Measurements from ENCODE around the gene C1QL1.

DNA sequence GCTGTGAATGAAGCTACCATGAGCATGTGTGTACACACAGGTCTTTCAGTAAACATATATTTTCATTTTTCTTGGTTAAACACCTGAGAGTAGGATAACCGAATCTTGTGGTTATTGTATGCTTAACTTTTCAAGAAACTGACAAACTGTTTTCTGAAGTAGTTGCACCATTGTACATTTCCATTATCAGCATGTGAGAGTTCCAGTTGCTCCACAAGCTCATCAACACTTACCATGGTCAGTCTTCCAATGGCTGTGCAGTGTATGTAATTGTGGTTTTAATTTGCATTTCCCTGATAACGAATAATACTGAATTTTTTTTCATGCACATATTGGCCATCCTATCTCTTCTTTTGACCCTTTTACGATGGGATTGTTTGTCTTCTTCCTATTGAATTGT, 31.3 kb upstream of the C1QL1 start:
- TF ChIP-seq, protein P1, sequence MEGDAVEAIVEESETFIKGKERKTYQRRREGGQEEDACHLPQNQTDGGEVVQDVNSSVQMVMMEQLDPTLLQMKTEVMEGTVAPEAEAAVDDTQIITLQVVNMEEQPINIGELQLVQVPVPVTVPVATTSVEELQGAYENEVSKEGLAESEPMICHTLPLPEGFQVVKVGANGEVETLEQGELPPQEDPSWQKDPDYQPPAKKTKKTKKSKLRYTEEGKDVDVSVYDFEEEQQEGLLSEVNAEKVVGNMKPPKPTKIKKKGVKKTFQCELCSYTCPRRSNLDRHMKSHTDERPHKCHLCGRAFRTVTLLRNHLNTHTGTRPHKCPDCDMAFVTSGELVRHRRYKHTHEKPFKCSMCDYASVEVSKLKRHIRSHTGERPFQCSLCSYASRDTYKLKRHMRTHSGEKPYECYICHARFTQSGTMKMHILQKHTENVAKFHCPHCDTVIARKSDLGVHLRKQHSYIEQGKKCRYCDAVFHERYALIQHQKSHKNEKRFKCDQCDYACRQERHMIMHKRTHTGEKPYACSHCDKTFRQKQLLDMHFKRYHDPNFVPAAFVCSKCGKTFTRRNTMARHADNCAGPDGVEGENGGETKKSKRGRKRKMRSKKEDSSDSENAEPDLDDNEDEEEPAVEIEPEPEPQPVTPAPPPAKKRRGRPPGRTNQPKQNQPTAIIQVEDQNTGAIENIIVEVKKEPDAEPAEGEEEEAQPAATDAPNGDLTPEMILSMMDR (IDR thresholded peaks at IDR 0.05; ENCODE audit: borderline replicate concordance, extremely low read depth, low read length, poor library complexity, severe bottlenecking), result no peak
- no peak for TF ChIP-seq EZH2 (IDR thresholded peaks at IDR 0.05; ENCODE audit: borderline replicate concordance, low read depth, low read length, severe bottlenecking)
